RWPE1 (cell line): ENCODE data around the gene RAB10.

Experiments
- CTCF ChIA-PET: fragments of 350-600 bp; sonication (Branson Sonifier 250); formaldehyde crosslinking; extraction: SDS; loops from one replicate; lab custom pipeline; 2021; lab: Yijun Ruan, JAX
- POLR2A ChIA-PET: fragments of 400-600 bp; formaldehyde crosslinking; extraction: SDS; loops from one replicate; lab custom pipeline; 2020; ENCODE audit warnings: antibody characterized with exemption; ENCODE audit not compliant: low non-redundant PET; lab: Yijun Ruan, JAX
- DNase-seq: peaks from one replicate; pipeline ENCODE4 v3.0.0; 2012; ENCODE audit warnings: low spot score
- H3K27ac ChIP-seq: fragments of 450-650 bp; 2 replicates; pipeline ENCODE4 v1.5.1; 2017
- TF ChIP-seq, protein P1 (sequence below): fragments of 450-650 bp; conservative IDR thresholded peaks from 2 replicates; pipeline ENCODE4 v1.5.1; 2017; ENCODE audit warnings: low read depth, mild to moderate bottlenecking

Gene RAB10

DNA sequence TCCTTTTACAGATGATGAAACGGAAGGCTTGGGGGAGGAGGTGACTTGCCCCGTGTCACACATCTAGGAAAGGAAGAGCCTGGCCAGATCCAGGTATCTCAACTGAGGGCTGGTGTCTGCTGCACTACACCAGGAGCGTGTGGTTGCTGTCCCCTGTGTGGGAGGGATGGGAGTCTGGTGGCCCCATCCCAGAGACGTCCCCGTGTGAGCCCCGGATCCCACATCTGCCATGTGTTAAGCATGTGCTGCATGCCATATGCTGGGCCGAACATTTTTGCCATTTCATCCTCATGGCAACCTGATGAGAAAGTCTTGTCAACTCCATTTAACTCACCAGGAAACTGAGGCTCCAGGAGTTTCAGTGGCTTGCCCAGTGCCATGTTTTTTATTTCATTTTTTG, 143.2 kb downstream of the RAB10 start:
- TF ChIP-seq, protein P1, sequence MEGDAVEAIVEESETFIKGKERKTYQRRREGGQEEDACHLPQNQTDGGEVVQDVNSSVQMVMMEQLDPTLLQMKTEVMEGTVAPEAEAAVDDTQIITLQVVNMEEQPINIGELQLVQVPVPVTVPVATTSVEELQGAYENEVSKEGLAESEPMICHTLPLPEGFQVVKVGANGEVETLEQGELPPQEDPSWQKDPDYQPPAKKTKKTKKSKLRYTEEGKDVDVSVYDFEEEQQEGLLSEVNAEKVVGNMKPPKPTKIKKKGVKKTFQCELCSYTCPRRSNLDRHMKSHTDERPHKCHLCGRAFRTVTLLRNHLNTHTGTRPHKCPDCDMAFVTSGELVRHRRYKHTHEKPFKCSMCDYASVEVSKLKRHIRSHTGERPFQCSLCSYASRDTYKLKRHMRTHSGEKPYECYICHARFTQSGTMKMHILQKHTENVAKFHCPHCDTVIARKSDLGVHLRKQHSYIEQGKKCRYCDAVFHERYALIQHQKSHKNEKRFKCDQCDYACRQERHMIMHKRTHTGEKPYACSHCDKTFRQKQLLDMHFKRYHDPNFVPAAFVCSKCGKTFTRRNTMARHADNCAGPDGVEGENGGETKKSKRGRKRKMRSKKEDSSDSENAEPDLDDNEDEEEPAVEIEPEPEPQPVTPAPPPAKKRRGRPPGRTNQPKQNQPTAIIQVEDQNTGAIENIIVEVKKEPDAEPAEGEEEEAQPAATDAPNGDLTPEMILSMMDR: no peak
- CTCF ChIA-PET: no interaction called here
- no peak overlapping the region for H3K27ac ChIP-seq
- POLR2A ChIA-PET: no interaction called here
- DNase-seq: no peak

DNA sequence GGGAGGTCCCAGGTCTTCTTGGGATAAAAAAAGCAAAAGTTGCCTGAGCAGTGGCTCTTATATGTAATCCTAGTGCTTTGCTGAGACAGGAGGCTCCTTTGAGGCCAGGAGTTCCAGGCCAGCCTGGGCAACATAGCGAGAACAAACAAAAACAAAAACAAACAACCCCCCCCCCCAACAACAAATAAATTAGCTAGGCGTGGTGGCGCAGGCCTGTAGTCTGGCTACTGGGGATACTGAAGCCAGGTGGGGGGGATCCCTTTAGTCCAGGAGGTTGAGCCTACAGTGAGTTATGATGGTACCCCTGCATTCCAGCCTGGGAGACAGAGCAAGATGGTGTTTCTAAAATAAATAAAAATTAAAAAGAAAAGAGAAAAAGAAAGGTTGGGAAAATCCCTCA, 144.4 kb downstream of the RAB10 start:
- H3K27ac ChIP-seq: no peak overlapping the region
- ChIA-PET POLR2A (no interaction called here), CTCF (no interaction called here)
- DNase-seq: no peak
- TF ChIP-seq, protein P1: no peak

DNA sequence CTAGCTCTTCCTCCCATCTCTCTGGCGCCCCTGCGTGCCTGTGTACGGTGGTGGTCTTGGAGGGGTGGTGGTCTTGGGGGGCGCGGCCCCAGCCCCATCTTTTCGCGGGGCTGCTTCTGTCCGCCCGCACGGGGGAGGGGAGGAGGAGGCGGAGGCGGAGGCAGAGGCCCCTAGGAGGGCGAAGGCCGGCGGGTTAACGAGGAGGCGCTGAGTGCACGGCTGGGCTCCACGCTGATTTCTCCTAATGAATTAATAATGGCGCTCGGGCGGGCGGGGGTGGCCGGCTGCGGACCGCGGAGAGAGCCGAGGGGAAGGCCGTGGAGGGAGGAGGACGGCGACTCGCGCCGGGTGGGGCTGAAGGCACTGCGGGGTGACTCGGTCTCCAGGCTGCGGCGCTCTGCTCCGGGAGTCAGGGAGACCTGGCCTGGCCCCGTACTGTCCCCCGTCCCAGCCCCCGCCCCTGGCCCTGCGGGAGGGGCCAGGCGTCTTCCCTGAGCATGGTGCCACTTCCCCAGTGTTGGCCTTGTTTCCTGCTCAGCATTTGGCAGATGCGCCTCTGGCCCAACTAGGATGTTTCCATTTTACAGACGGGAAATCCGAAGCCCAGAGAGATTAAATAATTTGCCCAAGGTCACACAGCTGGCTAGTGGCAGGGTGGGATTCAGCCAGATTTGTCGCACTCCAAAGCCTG, 145.0 kb downstream of the RAB10 start:
- H3K27ac ChIP-seq: peak overlapping the region; percentile 15; the same call in 1 of the 2 replicates
- TF ChIP-seq, protein P1: no peak
- DNase-seq: no peak
- ChIA-PET POLR2A (no interaction called here), CTCF (no interaction called here)

DNA sequence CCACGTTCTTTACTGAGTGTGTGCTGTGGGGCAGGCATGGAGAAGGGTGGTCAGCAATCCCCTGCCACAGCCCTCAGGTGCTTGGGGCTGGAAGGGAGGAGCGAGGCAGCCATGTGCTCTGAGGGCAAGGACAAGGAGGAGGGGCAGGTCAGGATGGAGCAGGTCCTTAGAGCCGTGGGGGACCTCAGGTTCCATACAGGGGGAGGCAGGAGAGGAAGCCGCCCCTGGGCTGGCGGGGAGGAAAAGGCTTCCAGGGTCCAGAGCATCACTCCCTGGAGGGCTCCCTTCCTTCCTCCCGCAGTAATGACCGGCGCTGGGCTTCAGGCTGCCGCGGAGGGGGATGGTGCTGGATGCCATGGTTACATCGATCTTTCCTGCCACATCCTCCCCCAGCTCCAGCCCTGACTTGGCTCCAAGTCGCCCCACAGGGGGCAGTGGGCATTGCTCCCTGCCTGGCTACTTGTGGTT, 145.6 kb downstream of the RAB10 start:
- no peak for DNase-seq
- no peak overlapping the region for H3K27ac ChIP-seq
- TF ChIP-seq, protein P1: no peak
- CTCF ChIA-PET: no interaction called here
- POLR2A ChIA-PET: no interaction called here

DNA sequence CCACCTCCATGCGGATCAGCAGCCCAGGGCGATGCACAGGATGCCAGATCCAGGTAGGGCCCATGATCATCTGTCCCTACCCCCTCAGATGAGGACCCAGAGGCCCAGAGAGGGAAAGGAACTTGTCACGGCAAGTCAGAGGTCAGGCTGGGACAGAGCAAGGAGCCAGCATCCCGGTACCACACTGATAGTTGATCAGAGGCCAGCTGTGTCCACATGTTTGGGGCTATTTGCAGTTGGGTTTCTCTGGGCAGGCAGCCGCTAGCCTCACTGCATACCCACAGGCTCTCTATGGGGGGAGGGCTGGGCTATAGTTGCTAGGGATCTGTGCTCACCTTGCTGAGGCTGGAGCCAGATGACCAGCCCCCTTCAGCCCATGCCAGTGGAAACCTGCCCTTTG, 148.6 kb downstream of the RAB10 start:
- ChIA-PET CTCF (interaction anchor here (0.7 kb wide), 1 partner anchor 17 kb away, joined by 3 read pairs; no protein-coding TSS in a partner anchor), POLR2A (no interaction called here)
- H3K27ac ChIP-seq: no peak overlapping the region
- DNase-seq: no peak
- TF ChIP-seq, protein P1: no peak

DNA sequence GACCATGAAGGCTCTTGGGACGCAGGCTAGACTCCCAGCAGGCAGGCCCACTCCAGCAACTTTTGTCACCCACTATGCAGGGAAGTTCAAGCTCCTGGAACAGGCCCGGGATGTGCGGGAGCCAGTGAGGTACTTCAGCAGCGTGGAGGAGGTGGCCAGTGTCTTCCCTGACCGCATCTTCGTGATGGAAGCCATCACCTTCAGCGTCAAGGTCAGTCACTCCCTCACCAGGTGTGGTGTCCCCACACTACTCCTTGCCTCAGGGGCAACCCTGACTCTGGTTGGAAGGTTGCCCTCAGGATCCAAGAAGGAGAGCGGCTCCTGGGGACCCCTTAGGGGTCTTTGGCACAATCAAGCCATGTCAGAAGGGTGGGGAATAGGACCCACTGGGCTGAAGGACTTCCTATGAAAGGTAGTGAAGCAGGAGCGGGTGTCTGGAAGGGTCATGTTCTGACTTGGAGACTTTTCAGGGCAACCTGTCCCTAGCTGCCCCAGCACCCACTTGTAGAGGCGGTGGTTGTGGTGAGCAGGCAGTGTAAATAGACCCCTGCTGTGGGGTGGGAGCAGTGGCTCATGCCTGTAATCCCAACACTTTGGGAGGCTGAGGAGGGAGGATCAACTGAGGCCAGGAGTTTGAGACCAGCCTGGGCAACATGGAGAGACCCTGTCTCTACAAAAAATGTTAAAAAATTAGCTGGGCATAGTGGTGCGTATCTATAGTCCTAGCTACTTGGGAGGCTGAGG, 149.2 kb downstream of the RAB10 start:
- ChIA-PET POLR2A (no interaction called here), CTCF (interaction anchor here (0.5 kb wide), 1 partner anchor 19 kb away, joined by 3 read pairs; no protein-coding TSS in a partner anchor)
- TF ChIP-seq, protein P1: no peak
- no peak for DNase-seq
- H3K27ac ChIP-seq: no peak overlapping the region
